Activated naive CD4-positive, alpha-beta T cell treated with Interleukin-2 at 50 U/mL for 16 hours (primary cell): ENCODE measurements around the gene PERM1.
"Not testable (repeated sequence)": the region's sequence is repeated elsewhere in the genome, so short reads cannot be mapped to it uniquely, and the experiment has no call there.

ENCODE experiments used
- DNase-seq: peaks from one replicate; pipeline ENCODE4 v3.0.0-alpha.2; 2020

PERM1 gene

GRCh38 chr1:1014799-1015681 lies 33.1 kb upstream of the PERM1 start:
- no peak for DNase-seq

DNA sequence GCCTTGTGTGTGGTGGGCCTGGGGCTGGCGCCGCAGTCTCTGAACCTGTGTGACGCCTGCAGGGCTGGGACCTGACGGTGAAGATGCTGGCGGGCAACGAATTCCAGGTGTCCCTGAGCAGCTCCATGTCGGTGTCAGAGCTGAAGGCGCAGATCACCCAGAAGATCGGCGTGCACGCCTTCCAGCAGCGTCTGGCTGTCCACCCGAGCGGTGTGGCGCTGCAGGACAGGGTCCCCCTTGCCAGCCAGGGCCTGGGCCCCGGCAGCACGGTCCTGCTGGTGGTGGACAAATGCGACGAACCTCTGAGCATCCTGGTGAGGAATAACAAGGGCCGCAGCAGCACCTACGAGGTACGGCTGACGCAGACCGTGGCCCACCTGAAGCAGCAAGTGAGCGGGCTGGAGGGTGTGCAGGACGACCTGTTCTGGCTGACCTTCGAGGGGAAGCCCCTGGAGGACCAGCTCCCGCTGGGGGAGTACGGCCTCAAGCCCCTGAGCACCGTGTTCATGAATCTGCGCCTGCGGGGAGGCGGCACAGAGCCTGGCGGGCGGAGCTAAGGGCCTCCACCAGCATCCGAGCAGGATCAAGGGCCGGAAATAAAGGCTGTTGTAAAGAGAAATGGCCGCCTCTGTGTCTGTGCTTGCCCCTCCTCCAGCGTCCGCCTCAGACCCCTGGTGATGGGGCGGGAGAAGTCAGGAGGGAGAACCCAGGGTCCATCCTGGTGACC lies 32.2 kb upstream of the PERM1 start:
- DNase-seq, result peak; percentile 56

DNA sequence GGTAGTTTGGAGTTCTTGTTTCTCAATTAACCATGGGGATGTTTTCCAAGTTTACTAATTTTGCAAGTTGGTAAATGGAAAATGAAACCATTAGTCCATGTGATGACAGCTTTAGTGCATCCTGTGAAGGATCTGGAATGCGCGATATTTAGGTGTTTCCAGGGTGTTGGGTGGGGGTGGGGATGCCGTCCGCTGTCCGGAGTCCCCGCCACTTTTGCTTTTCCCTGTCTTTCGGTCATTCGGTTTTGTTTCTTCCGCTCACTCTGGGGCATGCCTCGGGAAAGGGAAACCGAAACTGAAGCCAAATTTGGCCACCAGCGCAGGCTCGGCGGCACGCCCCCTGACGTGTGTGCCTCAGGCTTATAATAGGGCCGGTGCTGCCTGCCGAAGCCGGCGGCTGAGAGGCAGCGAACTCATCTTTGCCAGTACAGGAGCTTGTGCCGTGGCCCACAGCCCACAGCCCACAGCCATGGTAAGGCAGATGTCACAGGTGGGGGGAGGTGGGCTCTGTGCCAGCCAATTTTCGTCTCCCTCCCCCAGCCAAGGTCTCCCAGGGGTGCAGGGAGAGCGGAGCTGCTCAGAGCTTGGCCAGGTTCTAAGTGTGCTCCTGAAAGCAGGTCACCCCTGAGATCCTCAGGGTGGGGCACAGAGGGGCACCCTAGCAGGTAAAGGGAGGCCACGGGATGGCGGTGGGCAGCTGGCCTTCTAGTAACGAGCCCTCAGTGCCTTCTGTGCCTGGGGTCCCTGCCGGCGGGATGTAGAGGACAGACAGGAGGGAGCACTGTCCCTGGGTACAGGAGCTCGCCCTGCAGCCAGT lies 31.4 kb upstream of the PERM1 start, which contains the start of gene ISG15:
ISG15 (plus strand) TSS at position 393 of the 817 bp plus-strand sequence; CDS start at position 470, 77 bp downstream.
- DNase-seq, result peak; percentile 87

DNA sequence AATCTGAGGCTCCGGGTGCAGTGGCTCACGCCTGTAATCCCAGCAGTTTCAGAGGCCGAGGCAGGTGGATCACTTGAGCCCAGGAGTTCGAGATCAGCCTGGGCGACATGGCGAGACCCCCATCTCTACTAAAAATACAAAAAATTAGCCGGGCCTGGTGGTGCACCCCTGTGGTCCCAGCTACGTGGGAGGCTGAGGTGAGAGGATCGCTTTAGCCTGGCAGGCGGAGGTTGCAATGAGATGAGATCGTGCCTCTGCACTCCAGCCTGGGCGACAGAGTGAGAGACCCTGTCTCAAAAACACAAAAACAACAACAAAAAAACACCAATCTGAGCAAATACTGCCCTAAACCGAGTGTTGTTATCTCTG lies 30.8 kb upstream of the PERM1 start:
- DNase-seq, result not testable (repeated sequence)

DNA sequence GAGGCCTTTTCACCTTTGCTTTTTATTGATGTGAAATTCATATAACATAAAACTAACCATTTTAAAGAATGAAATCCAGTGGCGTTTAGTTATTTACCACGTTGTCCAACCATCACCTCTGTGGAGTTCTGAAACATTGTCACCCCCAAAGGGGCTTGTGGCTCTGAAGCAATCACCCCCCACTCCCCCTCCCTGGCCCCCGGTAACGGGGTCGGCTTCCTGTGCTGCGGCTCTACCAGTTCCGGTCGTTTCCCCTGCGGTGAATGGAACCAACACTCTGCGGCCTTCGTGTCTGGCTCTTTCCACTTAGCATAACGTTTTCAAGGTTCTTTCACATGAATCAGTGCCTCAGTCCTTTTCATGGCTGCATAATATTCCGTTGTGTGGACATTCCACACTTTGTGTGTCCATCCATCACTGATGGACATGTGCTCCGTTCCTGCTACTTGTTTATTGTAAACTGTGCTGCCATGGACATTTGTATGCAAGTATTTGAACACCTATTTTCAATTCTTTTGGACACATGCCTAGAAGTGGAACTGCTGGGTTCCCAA lies 29.6 kb upstream of the PERM1 start:
- DNase-seq, result no peak

- DNase-seq, result not testable (repeated sequence)
Measured at GRCh38 chr1:1010131-1010530, 28.2 kb upstream of the PERM1 start.

- no peak for DNase-seq
Measured at GRCh38 chr1:1006305-1007159, 24.6 kb upstream of the PERM1 start.

DNA sequence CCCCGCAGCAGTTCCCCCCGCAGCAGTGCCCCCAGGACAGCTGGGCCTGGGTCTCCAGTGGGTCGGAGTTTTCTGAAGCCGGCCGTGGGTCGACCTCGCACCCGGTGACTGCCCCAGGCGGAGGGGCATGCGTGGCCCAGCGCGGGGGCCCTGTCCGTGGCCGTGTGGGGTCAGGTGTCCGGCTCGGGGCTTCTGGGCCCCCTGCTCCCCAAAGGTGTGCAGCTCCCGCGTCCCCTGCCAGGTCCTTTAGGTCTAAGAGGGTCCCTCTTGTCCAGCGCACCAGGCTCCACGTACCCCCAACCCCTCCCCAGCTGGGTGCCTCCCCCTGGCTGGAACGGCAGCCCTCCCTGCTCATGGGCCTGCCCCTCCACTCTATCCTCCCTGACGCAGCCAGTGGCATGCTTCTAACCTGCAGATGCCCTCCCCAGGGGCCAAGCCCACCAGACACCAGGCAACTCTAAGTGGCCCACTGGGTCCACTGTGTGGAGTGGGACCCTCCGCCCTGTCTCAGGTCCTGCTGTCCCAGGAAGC lies 23.9 kb upstream of the PERM1 start:
- DNase-seq, result no peak

GRCh38 chr1:1004780-1005697 lies 23.1 kb upstream of the PERM1 start:
- no peak for DNase-seq

GRCh38 chr1:1004420-1004779 lies 22.5 kb upstream of the PERM1 start:
- DNase-seq, result no peak

DNA sequence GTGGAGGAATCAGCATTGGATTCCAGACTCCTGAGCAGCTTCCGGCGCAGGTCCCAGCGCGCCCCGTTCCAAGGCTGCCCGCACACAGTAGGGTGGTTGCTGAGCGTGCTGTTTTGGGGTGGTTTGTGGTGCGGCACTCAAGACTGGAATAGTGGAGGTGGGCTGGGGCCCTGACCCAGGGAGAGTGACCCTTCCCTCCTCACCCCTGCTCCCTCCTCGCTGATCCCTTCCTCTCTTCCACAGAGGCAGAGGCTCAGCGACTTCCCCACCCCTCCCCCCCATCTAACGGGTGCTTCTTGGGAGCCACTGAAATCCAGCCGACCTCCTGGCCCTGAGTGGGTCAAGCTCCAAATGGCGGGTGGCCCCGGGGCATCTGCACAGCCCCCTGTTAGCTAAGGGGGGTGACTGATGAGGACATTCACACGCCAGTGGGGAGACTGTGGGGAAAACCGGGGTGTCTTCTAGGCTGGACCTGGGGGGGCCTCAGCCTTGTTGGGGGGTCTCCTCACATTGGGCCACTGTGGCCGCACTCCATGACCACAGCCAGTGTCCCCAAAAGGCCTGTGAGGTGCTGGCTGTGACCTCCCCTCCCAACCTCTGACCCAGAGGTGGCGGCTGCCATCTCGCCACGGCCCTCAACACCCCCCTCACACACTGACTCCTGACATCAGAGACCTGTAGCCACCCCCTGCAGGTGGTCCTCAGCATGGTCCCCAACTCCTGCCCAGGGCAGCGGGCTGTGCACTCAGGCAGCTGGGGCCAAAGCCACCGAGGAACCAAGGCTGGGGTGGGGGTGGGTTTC lies 21.9 kb upstream of the PERM1 start:
- no peak for DNase-seq

DNA sequence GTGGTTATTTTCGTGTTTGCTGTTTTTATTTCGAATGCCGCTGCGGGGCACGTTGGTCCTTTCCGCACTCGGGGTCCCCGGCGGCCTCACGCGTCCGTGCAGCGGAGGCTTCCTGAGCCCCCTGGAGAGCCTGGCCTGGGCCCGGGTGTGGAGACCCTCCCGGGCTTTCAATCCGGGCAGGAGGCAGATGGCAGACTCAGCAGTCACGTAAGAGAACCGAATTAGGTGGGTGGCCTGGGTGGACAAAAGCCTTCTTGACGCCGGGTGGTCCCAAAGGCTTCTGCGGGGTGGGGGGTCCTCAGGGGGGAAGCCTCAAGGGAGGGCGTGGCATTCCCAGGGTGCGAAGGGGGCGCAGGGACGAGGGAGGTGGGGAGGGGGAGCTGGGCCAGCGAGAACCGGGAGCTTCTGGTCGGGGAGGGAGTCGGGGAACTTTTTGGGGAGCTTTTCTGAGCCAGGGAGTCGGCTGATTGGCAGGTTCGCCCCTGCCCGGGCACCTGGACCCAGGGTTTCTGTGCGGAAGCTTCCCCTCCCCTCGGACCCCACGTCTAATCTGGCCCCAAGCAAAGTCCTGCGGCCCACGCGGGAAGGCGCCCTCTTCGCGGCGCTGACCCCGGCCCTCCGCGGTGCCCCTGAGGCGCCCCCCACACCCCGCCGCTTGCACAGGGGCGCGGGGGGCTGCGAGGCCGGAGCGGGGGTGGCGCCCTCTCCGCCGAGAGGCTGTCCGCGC lies 19.3 kb upstream of the PERM1 start:
- no peak for DNase-seq

DNA sequence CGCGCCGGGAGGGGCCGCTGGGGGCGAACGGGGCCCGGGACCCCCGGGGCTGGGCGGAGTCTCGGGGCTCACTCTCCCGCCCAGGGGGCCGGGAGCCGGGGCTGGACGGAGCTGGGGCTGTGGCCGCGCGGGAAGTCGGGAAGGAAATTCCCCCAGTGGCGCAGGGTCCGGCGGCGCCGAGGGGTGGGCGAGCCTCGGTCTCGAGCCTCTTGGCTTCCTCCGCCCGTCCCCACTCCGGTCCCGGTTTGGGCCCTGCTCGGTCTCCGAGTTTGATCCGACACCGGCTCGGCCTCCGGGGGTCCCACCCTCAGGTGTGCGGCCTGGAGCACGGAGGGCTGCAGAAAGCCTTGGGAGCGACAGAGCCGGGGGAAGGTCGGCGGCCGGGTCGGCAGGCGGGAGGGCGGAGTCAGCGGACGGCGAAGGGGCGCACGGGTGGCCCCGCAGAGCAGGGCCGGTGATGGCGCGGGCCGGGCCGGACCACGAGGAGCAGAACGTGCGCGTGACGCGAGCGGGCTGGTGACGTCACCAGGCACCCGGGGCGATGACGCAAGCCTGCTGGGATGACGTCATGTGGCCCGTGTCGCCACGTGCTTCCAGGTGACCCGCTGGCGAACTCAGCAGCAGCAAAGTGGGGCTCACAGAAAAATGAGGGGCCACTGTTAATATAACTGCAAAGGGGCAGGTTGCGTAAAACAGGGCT lies 18.6 kb upstream of the PERM1 start:
- peak; percentile 70 for DNase-seq

GRCh38 chr1:999725-1000356 lies 17.9 kb upstream of the PERM1 start, which contains the start of gene HES4:
HES4 (minus strand) TSS chr1:1000097; CDS start chr1:999973, 124 bp downstream.
- DNase-seq, result peak; percentile 64

DNA sequence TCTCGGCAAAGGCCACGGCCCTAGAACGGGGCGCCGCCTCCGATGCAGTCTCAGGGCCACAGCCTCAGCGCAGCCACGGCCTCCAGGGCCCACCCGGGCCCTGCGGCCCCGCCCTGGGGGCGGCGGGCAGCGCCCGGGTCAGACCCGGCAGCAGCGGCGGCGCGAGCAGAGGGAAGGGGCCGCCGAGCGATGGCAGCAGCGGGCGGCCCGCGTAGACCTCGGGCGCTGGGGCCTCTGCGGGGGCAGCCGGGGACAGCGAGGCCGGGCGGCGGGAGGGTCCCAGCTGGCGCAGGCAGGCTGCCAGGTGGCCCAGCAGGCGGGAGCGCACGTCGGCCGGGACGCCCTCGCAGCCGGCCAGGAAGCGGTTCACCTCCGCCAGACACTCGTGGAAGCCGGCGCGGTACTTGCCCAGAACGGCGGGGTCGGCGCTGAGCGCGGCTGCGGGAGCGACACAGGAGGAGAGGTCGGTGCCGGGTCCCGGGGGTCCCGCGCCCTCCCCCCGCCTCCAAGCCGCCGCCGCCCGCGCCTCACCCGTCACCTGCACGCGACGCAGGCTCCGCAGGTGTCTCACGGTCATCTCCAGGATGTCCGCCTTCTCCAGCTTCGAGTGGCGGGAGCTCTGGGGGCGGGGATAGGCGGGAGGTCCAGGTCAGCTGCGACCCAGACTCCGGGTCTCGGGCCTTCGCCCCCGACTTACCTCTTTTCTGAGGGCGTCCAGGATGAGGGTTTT lies 17.3 kb upstream of the PERM1 start:
- no peak for DNase-seq

DNA sequence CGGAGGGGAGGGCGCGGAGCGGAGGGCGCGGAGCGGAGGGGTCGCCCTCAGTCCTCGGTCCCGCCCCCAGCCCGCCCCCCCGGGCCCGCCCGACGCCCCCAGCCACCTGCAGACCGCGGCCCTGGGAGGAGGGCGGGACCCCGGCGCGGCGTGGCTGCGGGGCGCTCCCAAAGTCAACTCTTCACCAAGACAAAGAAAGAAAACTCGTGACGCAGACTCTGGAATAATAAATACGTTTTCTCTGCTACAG lies 16.8 kb upstream of the PERM1 start:
- DNase-seq, result no peak
